ENCODE data around the gene CTAGE1. TPM values are rescaled to one million over a fixed set of nuclear protein-coding genes. Genes with fewer than 3 reads are reported as not detected.

The CTAGE1 gene
- total and polyA plus RNA-seq, 2 donors (not counting 1 experiment from before 2014, with no cell fraction given), result under 0.01 TPM; not detected in 1

- Histone ChIP-seq H3K4me1 (ENCODE audit: control insufficient read depth, extremely low read depth, insufficient read depth, low read length) (peaks cover 14% of the 10 kb centered on the region), H3K9ac (ENCODE audit: insufficient read depth, low read length) (no peak overlapping the region), H3K4me3 (replicated peaks in 1 of 4; ENCODE audit: control extremely low read depth in 1 of 4, insufficient read depth in 1 of 4, low read depth in 3 of 4, low read length in 4 of 4) (no peak overlapping the region), H3K27me3 (ENCODE audit: control insufficient read depth, insufficient read depth, low read length) (no peaks in the 10 kb centered on the region), H3K4me2 (ENCODE audit: extremely low read depth, insufficient read depth, low read length) (no peak overlapping the region), H4K20me1 (ENCODE audit: control insufficient read depth, extremely low read depth, insufficient read depth, low read length) (no peaks in the 10 kb centered on the region), H3K36me3 (ENCODE audit: control insufficient read depth, insufficient read depth, low read length) (no peaks in the 10 kb centered on the region), H3K27ac (ENCODE audit: insufficient read depth, low read length) (no peak overlapping the region), H2AFZ (ENCODE audit: low read length) (peak overlapping the region; percentile 6), H3K9me3 (ENCODE audit: control insufficient read depth, insufficient read depth, low read depth, low read length) (no peaks in the 10 kb centered on the region), H3K79me2 (ENCODE audit: control insufficient read depth, insufficient read depth, low read length) (no peaks in the 10 kb centered on the region)
- no peak for DNase-seq (ENCODE audit: low read depth in 2 of 2)
- TF ChIP-seq CTCF (conservative IDR thresholded peaks at IDR 0.05 in 1 of 2, IDR thresholded peaks at IDR 0.05 in 1 of 2; ENCODE audit: low read depth in 1 of 2, low read length in 2 of 2) (no peak), EZH2 (IDR thresholded peaks at IDR 0.05; ENCODE audit: low read length, missing control alignments) (no peak)
Observed at GRCh38 chr18:22463076-22463475, 45.4 kb upstream of the CTAGE1 start.

- no peaks in the 10 kb centered on the region for H3K4me1 ChIP-seq (ENCODE audit: control insufficient read depth, extremely low read depth, insufficient read depth, low read length)
- H3K9me3 ChIP-seq (ENCODE audit: control insufficient read depth, insufficient read depth, low read depth, low read length), result no peaks in the 10 kb centered on the region
- H3K4me3 ChIP-seq (replicated peaks in 1 of 4; ENCODE audit: control extremely low read depth in 1 of 4, insufficient read depth in 1 of 4, low read depth in 3 of 4, low read length in 4 of 4), result no peak overlapping the region
- no peaks in the 10 kb centered on the region for H3K36me3 ChIP-seq (ENCODE audit: control insufficient read depth, insufficient read depth, low read length)
- H2AFZ ChIP-seq (ENCODE audit: low read length), result no peak overlapping the region
- no peaks in the 10 kb centered on the region for H4K20me1 ChIP-seq (ENCODE audit: control insufficient read depth, extremely low read depth, insufficient read depth, low read length)
- H3K4me2 ChIP-seq (ENCODE audit: extremely low read depth, insufficient read depth, low read length), result no peak overlapping the region
- TF ChIP-seq EZH2 (IDR thresholded peaks at IDR 0.05; ENCODE audit: low read length, missing control alignments) (no peak), CTCF (conservative IDR thresholded peaks at IDR 0.05 in 1 of 2, IDR thresholded peaks at IDR 0.05 in 1 of 2; ENCODE audit: low read depth in 1 of 2, low read length in 2 of 2) (no peak)
- no peaks in the 10 kb centered on the region for H3K79me2 ChIP-seq (ENCODE audit: control insufficient read depth, insufficient read depth, low read length)
- no peak overlapping the region for H3K27ac ChIP-seq (ENCODE audit: insufficient read depth, low read length)
- no peaks in the 10 kb centered on the region for H3K27me3 ChIP-seq (ENCODE audit: control insufficient read depth, insufficient read depth, low read length)
- DNase-seq (ENCODE audit: low read depth in 2 of 2), result peak in 1 of 2 donors; percentile 17
- no peak overlapping the region for H3K9ac ChIP-seq (ENCODE audit: insufficient read depth, low read length)
Observed at GRCh38 chr18:22459491-22459890, 41.8 kb upstream of the CTAGE1 start.

GRCh38 chr18:22457524-22457923 is 39.8 kb upstream of the CTAGE1 start:
- Histone ChIP-seq H3K36me3 (ENCODE audit: control insufficient read depth, insufficient read depth, low read length) (no peaks in the 10 kb centered on the region), H3K79me2 (ENCODE audit: control insufficient read depth, insufficient read depth, low read length) (no peaks in the 10 kb centered on the region), H3K4me3 (replicated peaks in 1 of 4; ENCODE audit: control extremely low read depth in 1 of 4, insufficient read depth in 1 of 4, low read depth in 3 of 4, low read length in 4 of 4) (no peak overlapping the region), H3K4me2 (ENCODE audit: extremely low read depth, insufficient read depth, low read length) (no peak overlapping the region), H3K27me3 (ENCODE audit: control insufficient read depth, insufficient read depth, low read length) (no peaks in the 10 kb centered on the region), H4K20me1 (ENCODE audit: control insufficient read depth, extremely low read depth, insufficient read depth, low read length) (no peaks in the 10 kb centered on the region), H2AFZ (ENCODE audit: low read length) (no peak overlapping the region), H3K9ac (ENCODE audit: insufficient read depth, low read length) (no peak overlapping the region), H3K9me3 (ENCODE audit: control insufficient read depth, insufficient read depth, low read depth, low read length) (no peaks in the 10 kb centered on the region), H3K4me1 (ENCODE audit: control insufficient read depth, extremely low read depth, insufficient read depth, low read length) (no peaks in the 10 kb centered on the region), H3K27ac (ENCODE audit: insufficient read depth, low read length) (no peak overlapping the region)
- TF ChIP-seq EZH2 (IDR thresholded peaks at IDR 0.05; ENCODE audit: low read length, missing control alignments), result no peak
- no peak for TF ChIP-seq CTCF (conservative IDR thresholded peaks at IDR 0.05 in 1 of 2, IDR thresholded peaks at IDR 0.05 in 1 of 2; ENCODE audit: low read depth in 1 of 2, low read length in 2 of 2)
- no peak for DNase-seq (ENCODE audit: low read depth in 2 of 2)
